Measurements from ENCODE around the gene SH3BP4.

Gene SH3BP4

DNA sequence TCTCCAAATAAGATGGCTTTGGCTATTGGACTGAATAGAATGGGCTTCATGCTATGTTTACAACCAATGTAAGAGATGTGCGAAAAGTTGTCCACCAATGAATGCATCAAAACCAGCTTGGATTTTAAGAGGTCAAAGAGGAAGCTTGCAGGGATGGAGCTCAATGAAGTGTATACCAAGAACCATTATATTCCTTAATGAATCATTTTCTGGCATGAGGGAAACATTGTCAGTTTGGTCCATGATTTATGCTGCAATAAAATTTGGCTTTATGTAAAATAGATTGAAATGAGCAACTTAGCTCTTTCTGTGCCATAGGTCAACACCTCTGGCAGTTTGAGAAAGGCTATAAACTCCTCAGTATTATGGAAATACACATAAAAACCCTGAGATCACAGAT, 107.3 kb downstream of the SH3BP4 start:
- DNase-seq (ENCODE audit: low spot score): no peak

DNA sequence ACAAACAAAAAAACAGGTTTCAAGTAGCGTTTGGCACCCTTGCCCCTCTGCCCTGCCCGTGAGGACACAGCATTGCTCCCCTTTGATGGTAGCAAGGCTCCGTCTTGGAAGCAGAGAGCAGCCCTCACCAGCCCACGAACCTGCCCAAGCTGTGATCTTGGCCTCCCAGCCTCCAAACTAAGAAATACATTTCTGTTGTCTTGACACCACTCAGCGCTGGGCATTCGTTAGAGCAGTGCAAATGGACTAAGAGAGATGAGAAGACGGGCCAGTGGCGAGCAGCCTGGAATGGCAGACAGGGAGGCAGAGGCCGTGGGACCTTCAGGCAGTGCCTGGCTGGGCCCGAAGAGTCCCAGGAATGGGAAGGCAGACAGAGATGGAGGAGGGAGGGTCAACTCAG, 109.8 kb downstream of the SH3BP4 start:
- DNase-seq (ENCODE audit: low spot score): no peak

DNA sequence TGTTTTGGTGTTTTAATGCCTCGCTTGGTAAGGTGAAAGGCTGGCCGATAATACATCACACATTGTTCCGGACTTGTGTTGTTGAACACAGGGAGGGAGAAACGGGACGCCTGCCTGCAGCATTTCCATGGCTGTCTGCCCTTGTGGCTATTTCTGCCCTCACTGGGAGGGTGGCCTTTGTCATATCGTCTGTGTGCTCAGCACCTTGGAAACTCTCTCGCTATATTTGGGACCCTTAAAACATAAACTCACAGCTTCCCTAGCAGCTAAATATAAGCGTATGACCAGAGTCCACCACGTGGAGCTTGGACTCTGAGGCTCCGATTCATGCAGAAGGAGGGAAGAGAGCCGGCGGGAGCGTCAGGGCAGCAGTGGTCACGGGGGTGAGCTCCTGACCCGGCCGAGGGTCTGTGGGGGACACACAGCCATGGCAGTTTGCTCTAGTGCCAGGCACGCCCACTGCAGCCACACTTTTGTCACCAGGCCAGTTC, 111.7 kb downstream of the SH3BP4 start:
- DNase-seq (ENCODE audit: low spot score): no peak

DNA sequence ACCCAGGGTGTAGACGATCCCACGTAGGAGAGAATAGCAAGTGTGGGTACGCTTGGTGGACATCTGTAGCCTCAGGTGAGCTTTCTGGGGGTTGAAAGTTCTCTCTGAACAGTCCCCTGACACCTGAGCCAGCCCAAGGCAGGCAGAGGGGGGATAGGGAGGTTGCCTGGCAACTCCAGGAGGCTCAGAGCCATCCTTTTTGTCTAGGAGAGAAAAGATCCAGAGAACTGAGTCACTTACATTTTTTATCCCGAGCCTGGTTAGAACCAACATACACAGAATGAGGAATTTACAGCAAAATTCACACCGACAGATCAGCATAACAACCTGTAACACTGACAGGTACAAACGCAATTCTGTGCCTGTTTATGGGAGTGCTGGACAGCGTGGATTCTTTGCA, 113.2 kb downstream of the SH3BP4 start:
- DNase-seq (ENCODE audit: low spot score): no peak

GRCh38 chr2:235066490-235066889, 114.7 kb downstream of the SH3BP4 start:
- no peak for DNase-seq (ENCODE audit: low spot score)

DNA sequence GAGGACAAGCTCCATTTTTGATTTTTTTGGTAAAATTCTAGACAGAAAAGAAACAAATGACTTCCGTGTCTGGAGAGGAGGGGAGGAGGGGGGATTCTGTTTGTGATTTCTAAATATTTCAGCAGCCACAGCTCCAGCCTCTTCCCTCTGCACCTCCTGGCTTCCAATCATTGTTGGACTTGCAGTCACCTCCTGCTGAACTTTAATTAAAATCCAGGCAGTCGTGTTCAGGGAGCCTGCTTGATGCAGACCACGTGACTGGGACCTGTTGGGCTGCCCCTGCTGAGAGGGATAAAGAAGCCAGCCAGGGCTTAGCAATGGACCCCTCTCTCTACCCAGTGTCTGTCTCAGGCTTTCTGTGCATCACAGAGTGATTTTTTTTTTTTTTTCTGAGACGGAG, 115.1 kb downstream of the SH3BP4 start:
- DNase-seq (ENCODE audit: low spot score): no peak

GRCh38 chr2:235068701-235069100, 116.9 kb downstream of the SH3BP4 start:
- DNase-seq (ENCODE audit: low spot score): no peak

DNA sequence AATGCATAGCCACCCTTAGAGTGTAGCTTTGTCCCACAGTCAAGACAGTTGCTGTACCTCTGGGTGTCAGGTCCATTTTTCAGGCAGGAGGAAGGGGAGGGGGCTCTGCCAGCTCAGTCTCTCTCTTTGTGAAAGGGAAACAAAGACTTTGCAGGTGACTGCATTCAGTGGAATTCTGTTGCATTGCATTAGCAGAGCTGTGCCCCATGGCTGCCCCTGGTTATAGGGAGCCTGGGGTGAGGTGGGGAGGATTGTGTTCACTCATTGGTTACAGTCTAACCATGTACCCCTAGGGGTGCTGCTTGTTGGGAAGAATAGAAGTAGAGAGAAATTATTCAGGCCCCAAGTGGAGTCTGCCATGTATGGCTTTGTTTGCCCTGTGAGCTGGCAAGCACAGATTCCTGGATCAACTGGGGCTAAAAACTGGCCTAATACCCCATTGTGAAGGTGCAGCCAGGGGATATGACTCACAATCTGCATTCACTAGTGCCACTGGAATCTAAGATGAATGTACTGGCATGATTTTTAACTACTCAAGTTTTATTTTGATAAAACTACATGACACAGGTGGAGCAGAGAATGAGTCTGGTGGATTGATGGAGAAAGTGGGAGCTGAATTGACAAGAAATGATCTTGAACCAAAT, 118.4 kb downstream of the SH3BP4 start:
- no peak for DNase-seq (ENCODE audit: low spot score)

DNA sequence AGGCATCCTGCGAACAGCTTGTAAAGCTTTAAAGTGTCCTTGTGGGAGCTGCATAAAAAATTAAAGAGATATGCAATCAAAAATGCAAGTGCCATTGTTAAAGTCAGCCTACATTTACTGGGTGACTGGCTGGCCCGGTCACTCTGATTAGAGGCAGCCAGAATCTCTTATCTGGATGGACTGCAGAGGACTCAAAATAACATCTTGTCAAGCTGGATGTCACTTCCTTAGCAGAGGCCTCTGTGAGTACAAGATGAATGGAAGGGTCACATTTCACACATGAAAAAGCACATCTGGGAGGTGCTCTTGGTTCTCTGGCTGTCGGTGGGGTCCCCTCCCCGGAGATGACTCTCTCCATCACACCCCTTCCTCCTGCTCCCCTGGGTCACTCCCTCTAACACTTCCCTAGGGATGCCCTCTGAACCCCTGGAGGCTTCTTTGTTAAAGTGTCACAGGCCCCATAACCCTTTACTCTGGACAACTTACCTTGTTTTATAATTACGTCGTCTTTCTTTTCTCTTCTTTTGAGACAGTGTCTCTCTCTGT, 122.1 kb downstream of the SH3BP4 start:
- no peak for DNase-seq (ENCODE audit: low spot score)

DNA sequence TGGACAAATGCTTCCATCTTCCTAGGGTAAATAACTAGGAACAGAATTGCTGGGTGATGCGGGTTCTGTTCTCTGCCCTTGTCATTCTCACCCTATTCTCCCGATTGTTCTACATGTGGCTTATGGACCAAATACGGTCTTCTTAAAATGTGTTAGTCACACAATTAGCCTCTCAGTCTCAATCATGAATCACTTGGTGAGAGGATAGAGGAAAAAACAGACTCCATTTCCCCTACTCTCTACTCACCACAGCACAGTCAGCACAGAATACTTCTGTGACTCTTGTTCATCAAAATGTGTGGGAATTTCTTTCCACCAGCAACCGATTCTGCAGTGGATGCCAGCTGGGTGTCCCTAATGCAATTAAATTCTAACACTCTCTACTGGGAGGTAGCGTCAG, 125.2 kb downstream of the SH3BP4 start:
- DNase-seq (ENCODE audit: low spot score): no peak

DNA sequence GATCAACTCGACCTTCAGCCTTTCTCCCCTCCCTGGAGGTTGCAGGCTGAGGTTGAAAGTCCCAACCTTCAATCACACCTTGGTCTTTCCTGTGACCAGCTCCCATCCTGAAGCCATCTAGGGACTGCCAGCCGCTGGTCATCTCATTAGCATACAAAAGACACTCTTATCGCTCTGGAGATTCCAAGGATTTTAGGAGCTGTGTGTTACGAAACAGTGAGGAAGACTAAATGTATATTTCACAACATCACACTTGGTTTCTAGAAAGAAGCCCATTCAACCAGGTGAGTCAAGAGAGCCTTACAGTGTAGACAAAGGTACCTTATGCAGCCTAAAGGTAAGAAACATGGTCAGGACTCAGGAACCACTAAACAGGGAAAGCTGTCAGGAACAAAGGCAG, 126.4 kb downstream of the SH3BP4 start:
- no peak for DNase-seq (ENCODE audit: low spot score)

DNA sequence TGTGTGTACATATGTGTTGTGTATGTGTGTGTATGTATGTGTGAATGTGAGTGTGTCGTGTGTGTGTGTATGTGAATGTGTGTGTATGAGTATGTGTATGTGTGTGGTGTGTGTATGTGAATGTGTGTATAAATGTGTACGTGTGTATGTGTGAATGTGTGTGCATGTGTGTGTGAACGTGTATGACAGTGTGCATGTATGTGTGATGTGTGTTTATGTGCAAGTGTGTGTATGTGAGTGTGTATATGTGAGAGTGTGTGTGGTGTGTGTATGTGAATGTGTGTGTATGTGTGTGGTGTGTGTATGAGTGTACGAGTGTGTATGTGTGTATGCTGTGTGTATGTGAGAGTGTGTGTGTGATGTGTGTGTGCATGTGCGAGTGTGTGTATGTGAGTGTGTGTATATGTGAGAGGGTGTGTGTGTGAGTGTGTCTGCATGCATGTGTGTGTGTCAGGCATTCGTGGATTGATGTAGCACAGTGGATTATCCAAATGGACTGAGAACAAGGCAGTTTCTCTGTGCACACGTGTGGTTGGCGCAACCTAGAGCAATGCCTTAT, 127.2 kb downstream of the SH3BP4 start:
- no peak for DNase-seq (ENCODE audit: low spot score)

GRCh38 chr2:235080101-235080500, 128.3 kb downstream of the SH3BP4 start:
- DNase-seq (ENCODE audit: low spot score): no peak

- no peak for DNase-seq (ENCODE audit: low spot score)
These were observed 130.9 kb downstream of the SH3BP4 start for GRCh38 chr2:235082578-235083338.

DNA sequence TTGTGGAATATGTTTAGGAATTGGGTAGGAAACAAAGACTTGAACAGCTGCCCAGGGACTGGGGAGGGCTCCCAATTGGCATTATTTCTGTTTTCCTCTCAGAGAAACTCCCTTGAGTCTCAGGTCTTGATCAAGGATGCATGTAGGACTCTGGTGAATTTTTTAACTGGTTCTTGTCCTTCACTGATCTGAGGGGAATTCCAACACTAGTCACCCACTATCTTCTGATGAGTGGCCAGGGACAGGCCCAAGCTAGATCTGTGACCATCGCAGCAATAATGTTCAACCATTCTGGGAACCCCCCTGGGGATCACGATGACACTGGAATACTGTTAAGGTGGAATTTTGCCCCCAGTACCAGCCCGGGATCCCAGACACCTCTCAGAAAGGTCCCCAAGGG, 132.0 kb downstream of the SH3BP4 start:
- no peak for DNase-seq (ENCODE audit: low spot score)

- no peak for DNase-seq (ENCODE audit: low spot score)
These were observed 132.6 kb downstream of the SH3BP4 start for GRCh38 chr2:235084424-235084823.

GRCh38 chr2:235085476-235085875, 133.7 kb downstream of the SH3BP4 start:
- DNase-seq (ENCODE audit: low spot score): no peak

DNA sequence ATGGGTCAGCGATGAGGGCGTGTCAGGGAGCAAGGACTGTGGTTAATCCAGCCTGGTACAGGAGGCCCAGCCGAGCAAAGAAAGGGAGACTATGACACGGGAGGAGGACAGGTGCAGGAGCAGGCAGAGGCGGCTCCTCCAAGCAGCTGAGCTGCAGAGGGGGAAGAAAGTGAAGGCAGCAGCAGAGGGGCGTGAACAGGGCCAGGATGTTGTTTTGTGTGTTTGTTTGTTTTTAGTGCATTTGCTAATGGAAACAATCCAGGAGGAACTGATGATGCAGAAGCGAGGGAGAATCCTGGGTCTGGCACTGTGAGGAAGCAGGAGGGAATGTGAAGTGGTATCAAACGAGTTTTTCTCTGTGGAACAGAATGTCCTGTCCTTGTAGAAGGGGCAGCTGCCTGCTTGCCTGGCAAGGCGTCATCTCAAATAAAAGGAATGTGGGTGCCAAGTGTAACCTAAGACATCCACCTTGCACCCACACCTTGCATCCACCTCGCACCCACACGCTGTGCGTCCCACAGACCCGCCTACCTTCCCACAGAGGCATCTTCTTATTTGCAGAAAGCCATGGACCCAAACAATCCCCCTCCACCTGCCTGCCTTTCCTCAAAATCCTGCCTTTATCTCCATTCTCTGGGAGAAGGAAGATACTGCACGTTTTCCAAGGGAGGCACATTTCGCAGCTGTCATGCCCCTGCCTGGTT, 134.8 kb downstream of the SH3BP4 start:
- no peak for DNase-seq (ENCODE audit: low spot score)

DNA sequence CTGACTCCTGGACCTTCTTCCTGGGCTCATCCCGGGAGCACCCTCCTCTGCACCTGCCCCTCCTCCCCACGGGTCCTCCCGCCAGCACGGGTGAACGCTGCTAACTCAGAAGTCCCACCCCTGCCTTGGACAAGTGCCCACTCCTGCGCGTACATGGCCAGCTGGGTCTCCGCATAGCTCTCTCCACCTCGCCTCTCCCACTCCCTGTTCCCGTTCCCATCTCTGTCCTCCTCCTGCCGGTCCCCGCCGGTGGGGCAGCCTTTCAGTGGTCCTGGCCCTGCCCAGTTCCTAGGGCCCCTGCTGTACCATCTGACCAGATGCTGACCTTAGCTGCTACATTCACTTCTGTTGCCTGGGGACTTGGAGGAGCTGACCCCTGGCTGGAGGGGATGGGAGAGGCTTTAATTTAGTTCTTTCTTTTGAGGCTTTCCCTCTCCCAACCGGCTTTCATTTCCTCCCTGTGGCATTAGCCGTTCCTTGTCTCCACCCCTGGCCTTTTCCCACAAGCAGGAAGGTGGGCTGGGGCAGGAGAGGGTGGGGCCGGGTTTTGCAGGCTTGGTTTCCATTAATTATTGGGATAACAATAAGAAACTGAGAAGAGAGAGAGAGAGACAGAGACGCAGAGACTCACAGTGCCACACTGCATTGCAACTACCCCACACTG, 136.1 kb downstream of the SH3BP4 start:
- DNase-seq (ENCODE audit: low spot score): no peak

DNA sequence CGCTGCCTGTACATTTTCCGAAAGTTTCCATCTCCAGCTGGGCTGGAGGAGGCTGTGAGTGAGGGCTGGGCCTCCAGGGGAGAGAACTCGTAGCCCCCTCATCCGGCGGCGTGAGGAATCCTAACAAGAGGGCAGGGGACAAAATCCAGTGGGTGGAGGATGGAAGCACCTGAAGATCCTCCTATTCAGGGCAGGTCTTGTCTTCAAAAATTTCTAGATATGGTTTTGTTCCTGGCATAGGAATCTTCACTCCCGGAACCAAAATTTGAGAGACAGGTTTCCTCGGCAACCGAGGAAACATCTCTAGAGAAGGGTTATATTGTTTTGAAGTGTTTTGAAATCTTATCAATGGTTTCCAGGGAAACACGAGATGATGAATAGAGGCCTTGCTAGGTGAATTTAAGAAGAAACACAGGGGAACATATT, 136.7 kb downstream of the SH3BP4 start:
- no peak for DNase-seq (ENCODE audit: low spot score)

DNA sequence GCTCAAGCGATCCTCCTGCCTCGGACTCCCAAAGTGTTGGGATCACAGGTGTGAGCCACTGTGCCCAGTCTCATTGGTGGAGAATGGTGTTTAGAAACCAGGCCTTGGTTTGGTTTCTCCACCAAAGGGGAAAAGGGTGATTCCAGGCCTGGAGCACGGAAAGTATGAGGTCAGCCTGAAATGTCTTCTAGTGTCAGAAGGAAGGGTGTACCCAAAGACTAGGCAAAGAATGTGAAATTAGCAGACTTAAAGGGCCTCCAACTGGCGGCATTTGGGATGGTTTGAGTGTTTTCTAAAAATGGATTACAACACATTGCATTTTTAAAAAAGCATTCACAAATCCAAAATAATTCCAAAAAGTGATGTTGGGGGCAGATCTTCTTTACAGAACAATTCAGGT, 139.6 kb downstream of the SH3BP4 start:
- DNase-seq (ENCODE audit: low spot score): no peak

DNA sequence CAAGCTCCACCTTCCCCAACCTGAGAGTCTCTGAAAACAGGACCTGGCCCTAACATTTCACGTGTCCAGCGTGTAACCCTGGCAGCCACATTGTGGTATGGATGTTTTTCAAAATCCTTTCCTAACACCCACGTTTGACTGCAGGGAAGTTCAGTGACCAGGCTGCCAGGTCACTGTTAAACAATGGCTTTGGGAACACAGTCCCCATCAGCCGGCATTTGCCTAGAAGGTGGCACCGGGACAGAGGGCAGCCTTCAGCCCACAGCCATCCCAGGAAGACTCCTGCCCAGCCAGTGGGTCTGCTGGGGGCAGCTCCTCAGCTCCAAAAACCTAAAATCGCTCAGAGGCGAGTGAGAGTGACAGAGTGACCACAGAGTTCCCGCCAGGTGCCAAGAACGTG, 140.2 kb downstream of the SH3BP4 start:
- DNase-seq (ENCODE audit: low spot score): no peak

Measured in CD4-positive, alpha-beta T cell treated with Interleukin-15 for 4 hours (primary cell).